HG02610 (cell line): ENCODE data around the gene JUND.

Experiments
- ATAC-seq: cut with Tn5 transposase; IDR thresholded peaks from one replicate; pipeline ENCODE4 v1.9.1; 2021; ENCODE audit warnings: mild to moderate bottlenecking, moderate library complexity; ENCODE audit not compliant: unreplicated experiment

The JUND gene

GRCh38 chr19:18271433-18271841 is 10.0 kb downstream of the JUND start:
- ATAC-seq: no peak

- ATAC-seq: no peak
These were observed 11.1 kb downstream of the JUND start for GRCh38 chr19:18270326-18270725.

- no peak for ATAC-seq
These were observed 12.2 kb downstream of the JUND start for GRCh38 chr19:18269070-18269723.

- no peak for ATAC-seq
These were observed 14.4 kb downstream of the JUND start for GRCh38 chr19:18266771-18267686.

- no peak for ATAC-seq
These were observed 15.8 kb downstream of the JUND start for GRCh38 chr19:18265582-18265981.

GRCh38 chr19:18264971-18265540 is 16.4 kb downstream of the JUND start:
- no peak for ATAC-seq

GRCh38 chr19:18264137-18264854 is 17.1 kb downstream of the JUND start:
- ATAC-seq: no peak

- ATAC-seq: no peak
These were observed 17.9 kb downstream of the JUND start for GRCh38 chr19:18263324-18264136.

- no peak for ATAC-seq
These were observed 18.5 kb downstream of the JUND start for GRCh38 chr19:18262917-18263316.

- ATAC-seq: no peak
These were observed 19.3 kb downstream of the JUND start for GRCh38 chr19:18262144-18262543.

GRCh38 chr19:18261474-18261873 is 19.9 kb downstream of the JUND start:
- no peak for ATAC-seq

- no peak for ATAC-seq
These were observed 21.5 kb downstream of the JUND start for GRCh38 chr19:18259893-18260292.

GRCh38 chr19:18257503-18258470 is 23.6 kb downstream of the JUND start:
- no peak for ATAC-seq

- ATAC-seq: no peak
These were observed 26.6 kb downstream of the JUND start for GRCh38 chr19:18254546-18255503.

- no peak for ATAC-seq
These were observed 27.7 kb downstream of the JUND start for GRCh38 chr19:18253716-18254115.

- no peak for ATAC-seq
These were observed 28.3 kb downstream of the JUND start for GRCh38 chr19:18253130-18253529.

- no peak for ATAC-seq
These were observed 29.1 kb downstream of the JUND start for GRCh38 chr19:18252370-18252717.
